ENCODE data around the gene MRPS23.

The MRPS23 gene

GRCh38 chr17:57877803-57878377 is 28.0 kb upstream of the MRPS23 start:
- DNase-seq: peak; percentile 50

- DNase-seq: no peak
These were observed 27.0 kb upstream of the MRPS23 start for GRCh38 chr17:57876866-57877237.

GRCh38 chr17:57876023-57876865 is 26.4 kb upstream of the MRPS23 start:
- DNase-seq: no peak

GRCh38 chr17:57875290-57876022 is 25.6 kb upstream of the MRPS23 start:
- DNase-seq: peak; percentile 90

- peak; percentile 56 for DNase-seq
These were observed 24.8 kb upstream of the MRPS23 start for GRCh38 chr17:57874434-57875289.

GRCh38 chr17:57874058-57874419 is 24.2 kb upstream of the MRPS23 start:
- DNase-seq: no peak

- DNase-seq: peak; percentile 63
These were observed 23.6 kb upstream of the MRPS23 start for GRCh38 chr17:57873261-57874057.

GRCh38 chr17:57872536-57872935 is 22.7 kb upstream of the MRPS23 start:
- DNase-seq: no peak

GRCh38 chr17:57871863-57872262 is 22.0 kb upstream of the MRPS23 start:
- DNase-seq: no peak

- no peak for DNase-seq
These were observed 21.3 kb upstream of the MRPS23 start for GRCh38 chr17:57871155-57871554.

- DNase-seq: no peak
These were observed 20.4 kb upstream of the MRPS23 start for GRCh38 chr17:57870283-57870635.

- no peak for DNase-seq
These were observed 19.9 kb upstream of the MRPS23 start for GRCh38 chr17:57869617-57870282.

- no peak for DNase-seq
These were observed 19.2 kb upstream of the MRPS23 start for GRCh38 chr17:57868910-57869616.

GRCh38 chr17:57868007-57868909 is 18.4 kb upstream of the MRPS23 start:
- DNase-seq: peak; percentile 98

- no peak for DNase-seq
These were observed 17.3 kb upstream of the MRPS23 start for GRCh38 chr17:57867126-57867525.

- no peak for DNase-seq
These were observed 16.9 kb upstream of the MRPS23 start for GRCh38 chr17:57866723-57867122.

- no peak for DNase-seq
These were observed 16.5 kb upstream of the MRPS23 start for GRCh38 chr17:57866319-57866718.

- DNase-seq: no peak
These were observed 14.4 kb upstream of the MRPS23 start for GRCh38 chr17:57864273-57864672.

- peak; percentile 51 for DNase-seq
These were observed 13.1 kb upstream of the MRPS23 start for GRCh38 chr17:57862694-57863667.

Data from MV-4-11 (cell line).